K562 (cell line): Measurements from ENCODE around the gene PODNL1.

Source experiments
- EP300 ChIP-seq: IDR thresholded peaks from 2 replicates; pipeline ENCODE4 v1.6.1; 2012; ENCODE audit warnings: low read length, improper control_type of control experiment
- KLF1 ChIP-seq: fragments of 450-650 bp; IDR thresholded peaks from 2 replicates; pipeline ENCODE4 v1.6.1; 2016; ENCODE audit warnings: missing genetic modification characterization, missing compliant biosample characterization
- YY1 ChIP-seq, 3 experiments: IDR thresholded peaks; 2 replicates each; pipeline ENCODE4 v1.6.1; 2011; ENCODE audit warnings: low read length in 2 of 3, mild to moderate bottlenecking in 2 of 3, moderate library complexity in 2 of 3, borderline replicate concordance in 1 of 3, control low read depth in 1 of 3, low read depth in 1 of 3; ENCODE audit not compliant: insufficient read depth in 3 of 3, insufficient replicate concordance in 2 of 3, control insufficient read depth in 1 of 3, insufficient read length in 1 of 3; ENCODE audit errors: extremely low read depth in 1 of 3
- ZFPM2 ChIP-seq: fragments of 250-450 bp; sonication (Bioruptor Pico); IDR thresholded peaks from 2 replicates; pipeline ENCODE4 v1.5.1; 2022; ENCODE audit warnings: mild to moderate bottlenecking
- TF ChIP-seq, protein P1 (sequence below): sonication (generic); formaldehyde crosslinking; IDR thresholded peaks from 2 replicates; pipeline ENCODE4 v1.8.1; 2023; ENCODE audit warnings: mild to moderate bottlenecking, missing genetic modification reagents, moderate library complexity

DNA sequence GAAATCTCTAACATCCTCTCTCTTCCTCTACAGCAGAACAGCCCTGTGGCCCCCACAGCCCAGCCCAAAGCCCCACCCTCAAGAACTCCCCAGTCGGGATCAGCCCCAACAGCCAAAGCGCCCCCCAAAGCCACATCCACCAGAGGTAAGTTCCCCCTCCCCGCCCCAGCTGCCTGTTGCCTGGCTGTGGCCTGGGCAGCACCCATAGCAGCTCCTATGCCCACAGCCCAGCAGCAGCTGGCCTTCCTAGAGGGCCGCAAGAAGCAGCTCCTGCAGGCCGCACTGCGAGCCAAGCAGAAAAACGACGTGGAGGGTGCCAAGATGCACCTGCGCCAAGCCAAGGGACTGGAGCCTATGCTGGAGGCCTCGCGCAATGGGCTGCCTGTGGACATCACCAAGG, 17.7 kb downstream of the PODNL1 start:
- TF ChIP-seq YY1 (IDR thresholded peaks at IDR 0.05; ENCODE audit: borderline replicate concordance in 1 of 3, control insufficient read depth in 1 of 3, extremely low read depth in 1 of 3, insufficient read depth in 3 of 3, insufficient read length in 1 of 3, insufficient replicate concordance in 2 of 3, low read depth in 1 of 3, low read length in 2 of 3) (no peak), ZFPM2 (CRISPR knock-in tag) (no peak), KLF1 (tag) (no peak), EP300 (no peak)
- TF ChIP-seq, protein P1, sequence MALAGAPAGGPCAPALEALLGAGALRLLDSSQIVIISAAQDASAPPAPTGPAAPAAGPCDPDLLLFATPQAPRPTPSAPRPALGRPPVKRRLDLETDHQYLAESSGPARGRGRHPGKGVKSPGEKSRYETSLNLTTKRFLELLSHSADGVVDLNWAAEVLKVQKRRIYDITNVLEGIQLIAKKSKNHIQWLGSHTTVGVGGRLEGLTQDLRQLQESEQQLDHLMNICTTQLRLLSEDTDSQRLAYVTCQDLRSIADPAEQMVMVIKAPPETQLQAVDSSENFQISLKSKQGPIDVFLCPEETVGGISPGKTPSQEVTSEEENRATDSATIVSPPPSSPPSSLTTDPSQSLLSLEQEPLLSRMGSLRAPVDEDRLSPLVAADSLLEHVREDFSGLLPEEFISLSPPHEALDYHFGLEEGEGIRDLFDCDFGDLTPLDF: no peak
